CD14-positive monocyte (primary cell): ENCODE measurements around the gene POLR2H. TPM values are rescaled to one million over a fixed set of nuclear protein-coding genes. Genes with fewer than 3 reads are reported as not detected.

Experiments
- DNase-seq, 3 donors: peaks; one replicate each; pipeline ENCODE4 v3.0.0-alpha.2; 2011 to 2022
- H2AFZ ChIP-seq: 2 replicates; pipeline ENCODE4 v1.6.0; 2012; ENCODE audit warnings: mild to moderate bottlenecking, low read depth, low read length, inconsistent platforms; ENCODE audit not compliant: insufficient read depth, poor library complexity, severe bottlenecking
- H3K27ac ChIP-seq, 2 donors: 1 replicate in 1 of 2; 2 replicates in 1 of 2; pipeline ENCODE4 v1.5.1; 2012 to 2013; ENCODE audit warnings: low read length in 2 of 2, control low read depth in 1 of 2, inconsistent platforms in 1 of 2, low read depth in 1 of 2, mild to moderate bottlenecking in 1 of 2
- H3K27me3 ChIP-seq, 2 donors: one replicate each; pipeline versions ENCODE4 v1.6.0 to v1.6.1; 2011 to 2013; ENCODE audit warnings: low read length in 2 of 2; ENCODE audit not compliant: control insufficient read depth in 2 of 2, insufficient read depth in 2 of 2
- H3K36me3 ChIP-seq, 2 donors: replicated peaks in 1 of 2; 1 replicate in 1 of 2; 2 replicates in 1 of 2; pipeline versions ENCODE4 v1.5.1 to v1.6.1; 2012 to 2013; ENCODE audit warnings: low read length in 2 of 2, control low read depth in 1 of 2, inconsistent platforms in 1 of 2, mild to moderate bottlenecking in 1 of 2; ENCODE audit not compliant: insufficient read depth in 2 of 2, control insufficient read depth in 1 of 2
- H3K4me1 ChIP-seq, 2 donors: 1 replicate in 1 of 2; 2 replicates in 1 of 2; pipeline versions ENCODE4 v1.5.1 to v1.6.1; 2012 to 2013; ENCODE audit warnings: low read length in 2 of 2, control low read depth in 1 of 2, inconsistent platforms in 1 of 2, mild to moderate bottlenecking in 1 of 2, moderate library complexity in 1 of 2; ENCODE audit not compliant: insufficient read depth in 2 of 2, control insufficient read depth in 1 of 2
- H3K4me2 ChIP-seq: replicated peaks from 2 replicates; pipeline ENCODE3; 2012; ENCODE audit warnings: low read length, moderate library complexity, mild to moderate bottlenecking; ENCODE audit not compliant: poor library complexity, severe bottlenecking; ENCODE audit errors: extremely low read depth
- H3K4me3 ChIP-seq, 3 experiments: fragments of 200-600 bp in 1 of 3; sonication (generic) in 1 of 3; replicated peaks in 1 of 3; 1 replicate in 2 of 3; 2 replicates in 1 of 3; pipeline ENCODE4 v1.5.1; 2011 to 2013; ENCODE audit warnings: low read length in 3 of 3, mild to moderate bottlenecking in 3 of 3, control low read depth in 2 of 3, low read depth in 2 of 3, inconsistent platforms in 1 of 3, moderate library complexity in 1 of 3
- H3K79me2 ChIP-seq: 2 replicates; pipeline ENCODE4 v1.6.0; 2012; ENCODE audit warnings: mild to moderate bottlenecking, control low read depth, inconsistent platforms, low read length, moderate library complexity; ENCODE audit not compliant: insufficient read depth
- H3K9ac ChIP-seq: 2 replicates; pipeline ENCODE4 v1.6.0; 2017; ENCODE audit warnings: low read length, mild to moderate bottlenecking; ENCODE audit not compliant: insufficient read depth, poor library complexity, severe bottlenecking
- H3K9me3 ChIP-seq, 2 donors: replicated peaks in 1 of 2; 1 replicate in 1 of 2; 2 replicates in 1 of 2; pipeline versions ENCODE4 v1.5.1 to v1.6.1; 2012 to 2013; ENCODE audit warnings: low read length in 2 of 2, control low read depth in 1 of 2; ENCODE audit not compliant: control insufficient read depth in 1 of 2, insufficient read depth in 1 of 2
- H4K20me1 ChIP-seq: 2 replicates; pipeline ENCODE4 v1.6.0; 2012; ENCODE audit warnings: mild to moderate bottlenecking, low read length, control low read depth, moderate library complexity; ENCODE audit not compliant: insufficient read depth
- H3K27ac Mint-ChIP-seq, 7 donors: one replicate each; pipeline ENCODE4 v1.8.0; 2020; ENCODE audit warnings: mild to moderate bottlenecking in 7 of 7, mixed read lengths in 7 of 7, moderate library complexity in 6 of 7, inconsistent platforms in 2 of 7
- H3K27me3 Mint-ChIP-seq, 3 donors: one replicate each; pipeline ENCODE4 v1.8.0; 2021 to 2022; ENCODE audit warnings: low read depth in 3 of 3, mild to moderate bottlenecking in 3 of 3, mixed read lengths in 3 of 3, moderate library complexity in 3 of 3, inconsistent platforms in 1 of 3
- H3K36me3 Mint-ChIP-seq, 2 donors: one replicate each; pipeline ENCODE4 v1.8.0; 2020; ENCODE audit warnings: mixed read lengths in 2 of 2, inconsistent platforms in 1 of 2, mild to moderate bottlenecking in 1 of 2
- H3K4me1 Mint-ChIP-seq: one replicate; pipeline ENCODE4 v1.8.0; 2020; ENCODE audit warnings: mild to moderate bottlenecking, mixed read lengths
- H3K4me3 Mint-ChIP-seq, 2 donors: one replicate each; pipeline ENCODE4 v1.8.0; 2020; ENCODE audit warnings: mild to moderate bottlenecking in 2 of 2, mixed read lengths in 2 of 2, moderate library complexity in 1 of 2
- H3K9me3 Mint-ChIP-seq, 7 donors: one replicate each; pipeline ENCODE4 v1.8.0; 2020 to 2022; ENCODE audit warnings: mixed read lengths in 7 of 7, mild to moderate bottlenecking in 6 of 7, moderate library complexity in 6 of 7, inconsistent platforms in 2 of 7
- WGBS: methylation state at CpG from one replicate; pipeline ENCODE4 v1.1.5; 2013; ENCODE audit warnings: missing lambda C conversion rate; ENCODE audit not compliant: insufficient coverage; 5-methylcytosine and 5-hydroxymethylcytosine counted together
- intact Hi-C, 2 donors: fragments of 100-400 bp; cut with micrococcal nuclease; formaldehyde crosslinking; loops; one replicate each; pipeline versions ENCODE4 v1.15.0 to v1.15.1; 2023
- polyA plus RNA-seq, 3 donors: library from polyadenylated mRNA; depleted of rRNA in 1 of 3; unstranded in 2 of 3; stranded (reverse) in 1 of 3; fragments of 300-500 nt in 2 of 3; fragments of >200 nt in 1 of 3; fragmentation: Illumina TruSeq in 2 of 3; gene quantifications; 1 replicate in 2 of 3; 2 replicates in 1 of 3; pipeline ENCODE4 v1.2.3, GENCODE V29; 2012 to 2021
- TF ChIP-seq, protein P1 (sequence below): fragments of 200-600 bp; IDR thresholded peaks from one replicate; pipeline ENCODE4 v1.8.0; 2022; ENCODE audit warnings: antibody characterized with exemption, mild to moderate bottlenecking

POLR2H gene
- polyA plus RNA-seq, 3 donors: 21.7 to 67.3 (median 24.6) TPM

DNA sequence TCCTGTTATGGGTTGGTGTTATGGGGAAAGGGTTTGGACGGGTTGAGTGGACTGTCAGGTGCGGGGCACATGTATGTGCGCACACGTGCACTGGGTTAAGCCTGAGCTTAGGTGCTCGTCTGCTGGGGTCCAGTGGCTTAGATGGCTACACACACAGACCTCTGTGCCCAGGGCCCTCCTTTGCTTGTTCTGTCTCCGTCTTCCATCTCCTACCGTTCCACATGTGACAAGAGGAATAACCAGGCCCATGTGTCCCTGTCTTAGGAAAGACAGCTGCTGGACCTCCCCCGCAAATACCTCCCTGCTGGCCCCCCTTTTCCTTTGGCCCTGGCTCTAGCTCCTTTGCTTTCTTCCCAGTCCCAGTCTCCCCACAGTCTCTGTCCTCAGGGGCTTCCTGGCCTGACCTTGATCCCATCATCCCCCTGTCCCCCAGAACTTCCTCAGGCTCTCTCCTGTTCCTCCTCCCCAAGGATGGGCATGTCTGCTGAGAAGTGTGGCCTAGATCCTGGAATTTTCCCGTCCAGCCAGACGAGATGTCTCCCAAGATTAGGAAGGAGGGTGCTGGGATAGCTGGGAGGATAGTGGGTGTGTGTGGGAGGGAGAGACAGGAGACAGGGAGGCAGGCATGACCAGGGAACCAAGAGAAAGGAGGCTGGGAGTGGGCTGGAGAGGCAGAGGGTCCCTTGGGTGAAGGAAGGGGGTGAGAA, 17.3 kb downstream of the POLR2H start:
- no peak overlapping the region for H3K27ac Mint-ChIP-seq
- H2AFZ ChIP-seq: no peak overlapping the region
- peaks cover 0 to 8% of the 10 kb centered on the region in 2 donors for H3K36me3 Mint-ChIP-seq
- no peak overlapping the region for H3K27ac ChIP-seq
- WGBS: 92% methylated on average over 8 of the region's 10 CpGs
- peaks cover 30 to 75% of the 10 kb centered on the region in 2 donors for H3K27me3 ChIP-seq
- no peaks in the 10 kb centered on the region for H4K20me1 ChIP-seq
- H3K4me3 ChIP-seq: no peak overlapping the region
- intact Hi-C loops: loop anchor here (10.0 kb wide), 2 partner anchors 396 to 416 kb away; no protein-coding TSS in a partner anchor
- peak overlapping the region in 1 of 2 donors; percentile 77 for H3K4me3 Mint-ChIP-seq
- H3K9me3 Mint-ChIP-seq: peaks cover 0 to 21% (median 6%) of the 10 kb centered on the region in 7 donors
- H3K4me2 ChIP-seq: no peak overlapping the region
- peaks cover 16% of the 10 kb centered on the region for H3K4me1 Mint-ChIP-seq
- H3K36me3 ChIP-seq: no peaks in the 10 kb centered on the region
- TF ChIP-seq, protein P1, sequence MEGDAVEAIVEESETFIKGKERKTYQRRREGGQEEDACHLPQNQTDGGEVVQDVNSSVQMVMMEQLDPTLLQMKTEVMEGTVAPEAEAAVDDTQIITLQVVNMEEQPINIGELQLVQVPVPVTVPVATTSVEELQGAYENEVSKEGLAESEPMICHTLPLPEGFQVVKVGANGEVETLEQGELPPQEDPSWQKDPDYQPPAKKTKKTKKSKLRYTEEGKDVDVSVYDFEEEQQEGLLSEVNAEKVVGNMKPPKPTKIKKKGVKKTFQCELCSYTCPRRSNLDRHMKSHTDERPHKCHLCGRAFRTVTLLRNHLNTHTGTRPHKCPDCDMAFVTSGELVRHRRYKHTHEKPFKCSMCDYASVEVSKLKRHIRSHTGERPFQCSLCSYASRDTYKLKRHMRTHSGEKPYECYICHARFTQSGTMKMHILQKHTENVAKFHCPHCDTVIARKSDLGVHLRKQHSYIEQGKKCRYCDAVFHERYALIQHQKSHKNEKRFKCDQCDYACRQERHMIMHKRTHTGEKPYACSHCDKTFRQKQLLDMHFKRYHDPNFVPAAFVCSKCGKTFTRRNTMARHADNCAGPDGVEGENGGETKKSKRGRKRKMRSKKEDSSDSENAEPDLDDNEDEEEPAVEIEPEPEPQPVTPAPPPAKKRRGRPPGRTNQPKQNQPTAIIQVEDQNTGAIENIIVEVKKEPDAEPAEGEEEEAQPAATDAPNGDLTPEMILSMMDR: no peak
- no peak for DNase-seq
- H3K4me1 ChIP-seq: peaks cover 13 to 19% of the 10 kb centered on the region in 2 donors
- H3K79me2 ChIP-seq: no peaks in the 10 kb centered on the region
- peaks cover 0 to 10% of the 10 kb centered on the region in 2 donors for H3K9me3 ChIP-seq
- H3K27me3 Mint-ChIP-seq: peaks cover 74 to 90% (median 82%) of the 10 kb centered on the region in 3 donors
- no peak overlapping the region for H3K9ac ChIP-seq

DNA sequence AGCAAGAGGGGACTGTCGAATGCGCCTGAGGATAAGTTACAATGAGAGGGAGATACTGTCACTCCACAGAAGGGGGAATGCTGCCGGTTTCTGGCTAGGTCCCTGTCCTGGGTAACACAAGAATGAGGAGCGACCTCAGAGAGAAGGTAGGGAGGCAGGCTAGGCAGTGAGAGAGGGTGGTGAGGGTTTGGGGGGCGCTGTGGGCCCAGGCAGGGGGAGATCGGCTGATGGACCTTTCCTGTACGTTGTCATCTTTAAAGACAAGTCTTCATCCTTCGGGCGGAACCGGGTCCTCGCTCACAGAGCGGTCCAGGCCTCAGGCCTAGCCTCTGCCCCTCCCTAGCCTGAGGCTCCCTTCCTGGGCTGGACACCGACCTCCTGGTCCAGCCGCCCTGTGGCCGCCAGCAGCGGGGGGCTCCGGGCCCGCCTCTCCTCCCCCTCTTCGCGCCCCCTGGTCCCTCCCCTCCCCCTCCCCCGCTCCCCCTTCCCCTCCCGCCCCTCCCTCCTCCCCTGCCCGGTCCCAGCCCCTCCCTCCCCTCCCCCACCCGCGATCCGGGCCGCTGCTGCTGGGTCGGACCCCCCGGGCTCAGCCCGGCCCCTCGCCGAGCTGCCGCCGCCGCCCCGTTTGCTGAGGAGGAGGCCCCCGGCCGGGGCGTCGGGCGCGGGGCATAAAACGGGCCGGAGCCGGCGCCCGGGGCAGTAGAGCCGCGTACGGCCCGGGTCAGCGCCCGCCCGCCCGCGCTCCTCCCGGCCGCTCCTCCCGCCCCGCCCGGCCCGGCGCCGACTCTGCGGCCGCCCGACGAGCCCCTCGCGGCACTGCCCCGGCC, 18.1 kb downstream of the POLR2H start, which contains the start of gene CHRD:
CHRD (plus strand) TSS at position 697 of the 827 bp plus-strand sequence. CDS start 265 bp downstream, outside the sequence.
- Histone ChIP-seq H3K79me2 (no peaks in the 10 kb centered on the region), H4K20me1 (no peaks in the 10 kb centered on the region), H2AFZ (peak within 1 kb of the TSS; percentile 53), H3K4me3 (peak within 1 kb of the TSS in 1 of 3 experiments; percentile 60), H3K9ac (no peak within 1 kb of the TSS), H3K27me3 (peaks cover 30 to 73% of the 10 kb centered on the region in 2 donors), H3K9me3 (peaks cover 0 to 10% of the 10 kb centered on the region in 2 donors), H3K4me1 (peaks cover 13 to 19% of the 10 kb centered on the region in 2 donors), H3K27ac (no peak within 1 kb of the TSS), H3K4me2 (peak within 1 kb of the TSS; percentile 59), H3K36me3 (no peaks in the 10 kb centered on the region)
- Mint-ChIP-seq H3K9me3 (peaks cover 0 to 21% (median 6%) of the 10 kb centered on the region in 7 donors), H3K4me3 (peak within 1 kb of the TSS; percentile 54 to 86), H3K36me3 (peaks cover 0 to 8% of the 10 kb centered on the region in 2 donors), H3K4me1 (peaks cover 19% of the 10 kb centered on the region), H3K27ac (no peak within 1 kb of the TSS), H3K27me3 (peaks cover 74 to 86% (median 81%) of the 10 kb centered on the region in 3 donors)
- intact Hi-C loops: loop anchor here (10.0 kb wide), 2 partner anchors 395 to 415 kb away; no protein-coding TSS in a partner anchor
- no peak for DNase-seq
- TF ChIP-seq, protein P1: no peak
- WGBS: 22% methylated on average over 44 of the region's 71 CpGs
